A673 (cell line): ENCODE measurements around the gene DCX.

Source experiments
- CTCF ChIP-seq: fragments of 300-800, 200-600 bp; sonication (generic); conservative IDR thresholded peaks from 2 replicates; pipeline ENCODE4 v1.5.1; 2017; ENCODE audit warnings: low read depth, mild to moderate bottlenecking, antibody characterized with exemption, low read length, moderate library complexity, mixed read lengths
- EZH2 ChIP-seq: fragments of 200-600 bp; sonication (generic); IDR thresholded peaks from 2 replicates; pipeline ENCODE4 v1.6.1; 2017; ENCODE audit warnings: borderline replicate concordance, low read depth, mild to moderate bottlenecking, mixed read lengths, antibody characterized with exemption, low read length; ENCODE audit not compliant: poor library complexity, severe bottlenecking

DNA sequence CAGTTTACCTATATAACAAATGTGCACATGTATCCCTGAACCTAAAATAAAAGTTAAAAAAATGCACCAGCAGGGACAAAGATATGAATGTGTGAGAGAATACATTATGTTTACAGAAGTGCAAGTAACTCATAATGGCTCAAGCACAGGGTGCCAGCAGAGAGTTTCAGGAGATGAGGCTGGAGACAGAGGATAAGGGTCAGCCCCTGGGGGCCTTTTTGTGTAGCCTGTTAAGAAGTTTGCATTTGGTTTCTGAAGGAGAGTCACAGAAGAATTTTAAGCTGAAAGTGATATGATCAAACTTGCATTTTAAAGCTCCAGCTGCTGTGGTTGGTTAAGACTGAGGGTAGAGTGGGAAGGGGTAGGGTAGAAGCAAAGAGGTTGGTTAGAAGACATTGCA, 93.1 kb downstream of the DCX start:
- no peak for TF ChIP-seq CTCF
- no peak for TF ChIP-seq EZH2
